Measurements from ENCODE around the gene RBL2. TPM values are rescaled to one million over a fixed set of nuclear protein-coding genes. Genes with fewer than 3 reads are reported as not detected.

RBL2 gene
- total and polyA plus RNA-seq, 2 of the 13 experiments (the other 11 are each of a cell fraction or from before 2014, with no cell fraction given): 41.2 to 60.9 TPM

GRCh38 chr16:53509906-53510703 is 75.8 kb downstream of the RBL2 start (continued):
- TF ChIP-seq ZHX1 (CRISPR knock-in tag; IDR thresholded peaks at IDR 0.05; ENCODE audit: low read depth): peak; percentile 31; the same call in 1 of the 2 replicates
- no peak for TF ChIP-seq LCORL (IDR thresholded peaks at IDR 0.05)
- TF ChIP-seq LCORL (CRISPR knock-in tag; IDR thresholded peaks at IDR 0.05): peak; percentile 70; the same call in 1 of the 2 replicates
- TF ChIP-seq TFDP1 (CRISPR knock-in tag; IDR thresholded peaks at IDR 0.05; ENCODE audit: borderline replicate concordance): no peak
- TF ChIP-seq ZNF740 (CRISPR knock-in tag; IDR thresholded peaks at IDR 0.05): no peak
- TF ChIP-seq ZNF441 (CRISPR knock-in tag; IDR thresholded peaks at IDR 0.05; ENCODE audit: borderline replicate concordance): 0 out of 2 replicates have a peak, but pooled peaks have one; percentile 30
- TF ChIP-seq ZNF281 (CRISPR knock-in tag; IDR thresholded peaks at IDR 0.05; ENCODE audit: borderline replicate concordance): no peak
- no peak for TF ChIP-seq DRAP1 (CRISPR knock-in tag; IDR thresholded peaks at IDR 0.05)
- TF ChIP-seq ZNF543 (CRISPR knock-in tag; IDR thresholded peaks at IDR 0.05): peak; percentile 70
- no peak for TF ChIP-seq MLX (CRISPR knock-in tag; IDR thresholded peaks at IDR 0.05)
- no peak for TF ChIP-seq JARID2 (CRISPR knock-in tag; IDR thresholded peaks at IDR 0.05; ENCODE audit: insufficient replicate concordance)
- no peak for TF ChIP-seq ZNF326 (CRISPR knock-in tag; IDR thresholded peaks at IDR 0.05; ENCODE audit: borderline replicate concordance)
- TF ChIP-seq KLF9 (CRISPR knock-in tag; IDR thresholded peaks at IDR 0.05; ENCODE audit: low read depth): no peak
- TF ChIP-seq SALL2 (CRISPR knock-in tag; IDR thresholded peaks at IDR 0.05): no peak
- TF ChIP-seq STAT5B (CRISPR knock-in tag; IDR thresholded peaks at IDR 0.05): no peak
- TF ChIP-seq ZNF775 (CRISPR knock-in tag; IDR thresholded peaks at IDR 0.05; ENCODE audit: borderline replicate concordance): no peak

All from HepG2 (cell line).